ENCODE data around the gene RIMS1. TPM values are rescaled to one million over a fixed set of nuclear protein-coding genes. Genes with fewer than 3 reads are reported as not detected.

The RIMS1 gene
- total and polyA plus RNA-seq, 2 of the 13 experiments (the other 11 are each of a cell fraction or from before 2014, with no cell fraction given): not detected

- H2AFZ ChIP-seq (ENCODE audit: low read length): no peak overlapping the region
- 3% methylated on average over 1 of the region's 1 CpG for WGBS (ENCODE audit: low lambda C conversion rate)
- BruUV-seq (replicated peaks): no TSS peak
- H3K27ac ChIP-seq (ENCODE audit: extremely low read length, insufficient read depth, low read length): no peak overlapping the region
- H4K20me1 ChIP-seq (ENCODE audit: insufficient read depth, low read length): no peaks in the 10 kb centered on the region
- H3K4me2 ChIP-seq (ENCODE audit: low read depth, low read length): no peak overlapping the region
- no peak for FAIRE-seq
- no peaks in the 10 kb centered on the region for H3K9me3 ChIP-seq (ENCODE audit: low read length)
- no peak overlapping the region for H3K9ac ChIP-seq (ENCODE audit: insufficient read depth, low read depth, low read length)
- TF ChIP-seq RBM22 (optimal IDR thresholded peaks at IDR 0.05; ENCODE audit: low read length) (no peak), PREB (CRISPR knock-in tag; IDR thresholded peaks at IDR 0.05) (no peak), SMYD3 (CRISPR knock-in tag; IDR thresholded peaks at IDR 0.05) (no peak), TEAD3 (CRISPR knock-in tag; optimal IDR thresholded peaks at IDR 0.05; ENCODE audit: borderline replicate concordance) (no peak), MXD3 (CRISPR knock-in tag; IDR thresholded peaks at IDR 0.05) (no peak), NR1H2 (CRISPR knock-in tag; IDR thresholded peaks at IDR 0.05; ENCODE audit: borderline replicate concordance, low read depth) (no peak), HDAC1 (CRISPR knock-in tag; IDR thresholded peaks at IDR 0.05) (no peak), BHLHE40 (IDR thresholded peaks at IDR 0.05; ENCODE audit: low read length) (no peak), ZNF362 (CRISPR knock-in tag; IDR thresholded peaks at IDR 0.05; ENCODE audit: borderline replicate concordance) (no peak), ZFP82 (CRISPR knock-in tag; IDR thresholded peaks at IDR 0.05; ENCODE audit: borderline replicate concordance) (no peak), ZNF710 (CRISPR knock-in tag; IDR thresholded peaks at IDR 0.05; ENCODE audit: borderline replicate concordance) (no peak), MTF1 (CRISPR knock-in tag; IDR thresholded peaks at IDR 0.05) (no peak), ZNF331 (CRISPR knock-in tag; IDR thresholded peaks at IDR 0.05) (no peak), RERE (CRISPR knock-in tag; IDR thresholded peaks at IDR 0.05; ENCODE audit: low read depth) (no peak)
- no peak for DNase-seq (ENCODE audit: low spot score)
- POLR2A ChIA-PET: no interaction called here
- no peak overlapping the region for H3K4me3 ChIP-seq (replicated peaks in 1 of 3; ENCODE audit: insufficient read depth in 1 of 3, low read depth in 2 of 3, low read length in 3 of 3)
- no peaks in the 10 kb centered on the region for H3K36me3 ChIP-seq (replicated peaks in 1 of 2; ENCODE audit: control insufficient read depth in 1 of 2, insufficient read depth in 2 of 2, low read length in 2 of 2)
- no peak for ATAC-seq
- CTCF ChIA-PET (ENCODE audit: low intra/inter-chr PET ratio, low total read pairs): no interaction called here
- H3K27me3 ChIP-seq (ENCODE audit: control insufficient read depth in 1 of 2, insufficient read depth in 2 of 2, low read length in 2 of 2): no peaks in the 10 kb centered on the region
- no peaks in the 10 kb centered on the region for H3K4me1 ChIP-seq (ENCODE audit: insufficient read depth, low read length)
- H3K79me2 ChIP-seq (ENCODE audit: insufficient read depth, low read length): no peaks in the 10 kb centered on the region
- intact Hi-C loops (cut with micrococcal nuclease; ENCODE audit: unreplicated experiment): no loop called here
- in situ Hi-C loops (cut with HindIII; ENCODE audit: extremely low pct_ligation_motif_present, low pct_unique_long_range_greater_than_20kb): no loop called here
Observed at GRCh38 chr6:71851214-71851613, 35.1 kb upstream of the RIMS1 start.

Measured in HepG2 (cell line).